GM18507 (cell line): ENCODE data around the gene PPY.
"Not testable (repeated sequence)": the region's sequence is repeated elsewhere in the genome, so short reads cannot be mapped to it uniquely, and the experiment has no call there.

Experiments
- DNase-seq: peaks from one replicate; pipeline ENCODE4 v3.0.0; 2011; ENCODE audit warnings: low read depth; ENCODE audit not compliant: insufficient read length; ENCODE audit errors: extremely low spot score
- FAIRE-seq: peaks from 2 replicates; lab custom pipeline; 2011; peaks lifted over from hg19 to GRCh38; lab: Jason Lieb, UNC

PPY gene

GRCh38 chr17:43935926-43936261 lies 6.4 kb downstream of the PPY start:
- FAIRE-seq (no peak), DNase-seq (no peak)

GRCh38 chr17:43935204-43935925 lies 6.9 kb downstream of the PPY start:
- DNase-seq (no peak), FAIRE-seq (no peak)

- FAIRE-seq (no peak), DNase-seq (no peak)
Observed at GRCh38 chr17:43932923-43933322, 9.4 kb downstream of the PPY start.

DNA sequence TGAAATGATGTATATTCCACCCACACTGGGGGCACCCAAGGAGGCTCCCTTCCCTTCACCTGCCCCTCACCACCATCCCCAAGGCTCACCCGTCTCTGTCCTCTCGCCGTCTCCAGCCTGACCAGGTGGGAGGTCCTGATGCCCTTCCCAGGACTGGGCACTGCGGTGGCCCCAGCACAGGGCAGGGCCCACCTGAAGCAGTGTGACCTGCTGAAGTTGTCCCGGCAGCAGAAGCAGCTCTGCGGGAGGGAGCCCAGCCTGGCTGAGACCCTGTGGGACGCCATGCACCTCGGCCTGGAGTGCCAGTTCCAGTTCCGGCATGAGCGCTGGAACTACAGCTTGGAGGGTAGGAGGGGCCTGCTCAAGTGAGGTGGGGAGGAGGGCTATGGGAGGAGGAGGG lies 9.9 kb downstream of the PPY start:
- FAIRE-seq: no peak
- DNase-seq: no peak

GRCh38 chr17:43931062-43931571 lies 11.2 kb downstream of the PPY start:
- DNase-seq (no peak), FAIRE-seq (peak; percentile 12)

- DNase-seq (no peak), FAIRE-seq (no peak)
Observed at GRCh38 chr17:43928609-43929008, 13.7 kb downstream of the PPY start.

DNA sequence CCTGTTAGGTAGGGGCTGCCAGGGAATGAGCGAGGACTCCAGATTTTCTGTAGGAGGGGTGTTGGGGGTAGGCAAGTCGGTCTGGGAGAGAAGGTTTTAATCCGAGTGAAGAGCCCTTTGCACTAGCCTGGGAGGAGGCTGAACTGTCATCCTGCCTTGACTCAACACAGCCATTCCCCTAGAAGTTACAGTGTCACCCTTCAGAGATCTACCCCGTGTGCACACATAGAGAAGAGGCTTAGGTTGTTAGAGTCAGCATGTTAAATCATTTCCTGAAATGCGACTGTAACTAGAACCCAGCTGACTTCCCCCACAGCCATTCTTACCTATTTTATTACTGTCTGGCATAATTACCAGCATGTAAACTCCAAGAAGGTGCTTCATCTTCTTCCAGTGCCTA lies 14.3 kb downstream of the PPY start:
- FAIRE-seq, DNase-seq: not testable (repeated sequence)

DNA sequence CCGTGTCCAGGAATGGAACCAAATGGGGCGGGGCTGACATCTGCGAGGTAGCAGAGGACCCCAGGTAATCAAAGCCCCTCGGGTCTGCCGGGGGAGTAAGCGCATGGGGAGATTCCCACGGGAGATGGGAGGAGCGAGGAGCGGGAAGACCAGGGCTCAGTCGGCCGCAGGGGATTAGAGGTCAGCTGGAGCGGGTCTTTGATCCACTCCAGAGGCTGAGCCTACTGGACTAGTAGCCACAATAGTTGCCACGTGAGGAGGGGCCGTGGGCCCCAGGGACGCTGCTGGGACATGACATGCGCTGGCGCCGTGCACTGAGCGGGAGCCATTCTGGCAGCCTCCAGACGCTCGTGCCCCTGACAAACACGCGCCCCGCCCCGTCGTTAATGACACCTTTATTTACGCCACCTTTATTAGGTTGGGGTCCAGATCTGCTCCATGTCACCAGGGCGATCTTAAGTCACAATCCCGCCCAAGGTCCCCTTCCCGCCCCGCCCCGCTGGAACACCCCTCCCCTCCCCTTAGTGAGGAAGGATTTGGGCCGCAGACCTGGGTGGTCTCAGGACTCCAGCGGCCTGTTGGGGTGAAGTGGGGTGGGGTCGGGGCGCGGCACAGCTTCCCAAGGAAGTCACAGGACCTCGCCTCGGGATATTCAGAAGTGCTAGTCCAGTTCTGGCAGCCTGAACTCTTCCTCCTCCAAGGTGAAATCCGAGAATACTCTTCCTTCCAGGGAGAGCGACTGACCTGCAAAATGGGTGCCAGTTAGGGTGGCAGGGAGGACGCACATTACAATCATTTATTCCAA lies 15.0 kb downstream of the PPY start:
- FAIRE-seq: no peak
- DNase-seq: no peak

DNA sequence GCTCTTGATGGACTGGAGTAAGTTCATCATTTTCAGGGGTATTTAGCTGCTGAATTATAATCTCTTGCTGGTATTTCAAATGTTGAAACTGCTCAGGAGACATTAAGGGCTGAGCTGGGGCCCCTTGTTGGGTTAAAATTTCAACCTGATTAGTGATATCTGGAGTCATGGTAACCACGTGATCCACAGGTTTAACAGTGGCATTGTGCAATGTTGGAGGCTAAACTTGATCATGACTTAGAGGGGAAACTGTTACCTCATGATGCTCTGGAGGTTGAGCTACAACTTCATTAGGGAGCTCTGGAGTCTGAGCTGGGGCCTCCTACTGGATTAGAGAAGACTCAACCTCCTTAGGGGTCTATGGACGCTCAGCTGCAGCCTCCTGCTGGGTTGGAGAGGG lies 17.7 kb downstream of the PPY start:
- peak; percentile 9 for FAIRE-seq
- DNase-seq: no peak

DNA sequence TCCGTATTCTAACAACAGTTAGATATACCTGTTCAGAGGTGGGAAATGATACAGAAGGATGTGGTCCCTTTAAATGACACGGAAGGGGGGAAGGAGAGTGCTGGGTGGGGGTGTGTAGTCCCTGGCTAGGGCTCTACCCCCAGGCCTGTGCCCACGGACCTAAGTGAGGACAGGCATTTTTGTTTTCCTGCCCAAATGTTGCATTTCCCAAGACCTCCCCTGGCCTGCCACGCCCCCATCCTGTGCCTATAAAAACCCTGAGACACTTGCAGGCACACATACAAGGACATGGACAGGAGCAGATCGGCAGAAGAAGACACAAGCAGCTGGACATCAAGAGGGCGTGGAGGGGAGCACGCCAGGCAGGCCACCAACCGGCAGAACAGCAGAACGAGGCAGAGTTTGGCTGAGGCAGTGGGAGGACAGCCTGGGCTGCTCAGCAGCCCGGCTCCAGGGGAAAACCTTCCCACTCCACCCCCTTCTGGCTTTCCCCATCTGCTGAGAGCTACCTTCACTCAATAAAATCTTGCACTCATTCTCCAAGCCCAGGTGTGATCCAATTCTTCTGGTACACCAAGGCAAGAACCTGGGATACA lies 21.7 kb downstream of the PPY start:
- FAIRE-seq (no peak), DNase-seq (no peak)

GRCh38 chr17:43918026-43918389 lies 24.3 kb downstream of the PPY start:
- FAIRE-seq (no peak), DNase-seq (no peak)

DNA sequence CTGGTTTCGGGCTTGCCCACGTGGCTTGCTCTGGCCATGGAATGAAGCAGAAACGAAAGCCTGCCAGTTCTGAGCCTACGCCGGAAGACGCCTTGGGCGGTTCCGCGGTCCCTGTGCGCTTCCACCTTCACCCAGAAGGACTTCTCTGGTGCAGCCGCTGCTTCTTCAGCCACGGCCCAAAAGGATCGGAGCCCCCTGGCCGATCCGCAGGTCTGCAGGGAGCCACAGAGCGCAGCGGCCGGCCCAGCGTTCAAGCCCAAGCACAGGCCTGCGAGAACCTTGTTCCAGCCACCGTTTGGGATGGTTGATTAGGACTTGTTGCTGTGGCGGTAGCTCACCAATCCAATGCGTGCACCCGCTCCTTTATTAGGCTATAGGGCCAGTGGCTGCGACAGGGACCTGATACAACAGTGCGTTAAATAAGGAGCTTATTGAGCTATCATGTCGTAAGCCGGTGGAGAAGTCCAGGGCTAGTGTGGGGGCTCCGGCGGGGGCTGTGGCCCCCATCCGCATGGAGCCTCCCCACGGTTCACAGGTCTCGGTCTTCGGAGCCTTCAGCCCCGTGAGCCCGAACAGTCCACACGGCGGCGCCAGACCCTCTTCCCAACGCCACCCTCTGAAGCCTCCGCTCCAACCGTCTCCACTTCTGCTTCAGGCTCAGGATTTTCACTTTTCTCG lies 24.8 kb downstream of the PPY start:
- peak; percentile 85 for FAIRE-seq

DNA sequence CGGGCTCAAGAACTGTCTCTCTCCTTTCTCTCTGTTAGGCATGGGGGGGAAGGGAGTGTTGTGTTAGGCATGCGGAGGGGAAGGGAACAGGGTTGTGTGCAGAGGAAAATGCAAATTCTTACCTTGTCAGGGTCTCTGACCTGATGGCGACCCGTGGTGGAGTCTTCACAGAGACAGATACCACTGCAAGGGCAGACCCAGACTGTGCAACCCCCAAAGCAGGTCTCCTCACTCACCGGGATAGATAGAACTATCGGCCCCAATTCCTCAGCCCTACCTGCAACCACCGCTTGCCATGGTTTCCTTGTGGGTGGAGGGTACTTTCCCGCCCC lies 25.3 kb downstream of the PPY start:
- no peak for FAIRE-seq

More for the DNA sequence above, 24.8 kb downstream of the PPY start:
- DNase-seq: no peak

GRCh38 chr17:43916385-43916784 lies 25.9 kb downstream of the PPY start:
- no peak for DNase-seq
- peak; percentile 24 for FAIRE-seq

More for the DNA sequence above, 25.3 kb downstream of the PPY start:
- DNase-seq: no peak

- FAIRE-seq: no peak
- DNase-seq: no peak
Observed at GRCh38 chr17:43915559-43915958, 26.7 kb downstream of the PPY start.

DNA sequence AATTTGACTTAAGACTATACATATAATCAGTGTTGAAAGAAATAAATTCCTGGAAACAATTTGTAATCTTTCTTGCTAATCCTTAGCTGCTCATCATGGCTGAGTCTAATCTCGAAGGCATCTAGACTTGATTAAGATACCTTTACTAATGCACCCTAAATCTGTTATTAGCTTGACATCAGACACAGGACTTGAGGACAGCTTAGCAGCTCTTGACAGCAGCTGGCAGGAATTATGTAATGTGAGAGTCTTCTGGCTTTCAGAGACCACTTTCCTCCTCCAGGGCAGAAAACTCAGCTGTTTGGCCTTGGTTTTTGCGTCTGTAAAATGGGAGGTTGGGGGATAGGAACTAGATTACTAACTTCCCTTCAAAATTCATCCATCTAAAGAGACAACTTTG lies 27.8 kb downstream of the PPY start:
- no peak for FAIRE-seq
- DNase-seq: no peak

DNA sequence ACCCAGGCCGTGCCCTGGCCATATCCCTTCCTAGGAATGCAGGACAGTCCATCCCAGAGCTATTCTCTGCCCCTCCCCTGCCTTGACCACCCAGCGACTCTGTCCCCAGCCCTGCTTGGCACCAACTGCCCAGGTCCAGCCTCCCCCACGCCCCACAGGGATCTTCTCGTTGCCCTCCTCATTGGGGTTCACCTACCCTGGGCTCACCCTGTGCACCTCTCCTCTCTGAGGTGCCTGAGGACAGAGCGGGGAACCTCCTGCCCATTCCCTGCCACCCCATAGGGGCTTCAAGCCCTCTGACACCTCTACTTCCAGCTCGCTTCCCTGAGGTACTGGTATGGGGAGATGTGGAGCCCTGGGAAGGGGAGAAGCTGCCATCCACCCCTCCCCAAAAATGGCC lies 28.7 kb downstream of the PPY start:
- DNase-seq: no peak
- FAIRE-seq: no peak

DNA sequence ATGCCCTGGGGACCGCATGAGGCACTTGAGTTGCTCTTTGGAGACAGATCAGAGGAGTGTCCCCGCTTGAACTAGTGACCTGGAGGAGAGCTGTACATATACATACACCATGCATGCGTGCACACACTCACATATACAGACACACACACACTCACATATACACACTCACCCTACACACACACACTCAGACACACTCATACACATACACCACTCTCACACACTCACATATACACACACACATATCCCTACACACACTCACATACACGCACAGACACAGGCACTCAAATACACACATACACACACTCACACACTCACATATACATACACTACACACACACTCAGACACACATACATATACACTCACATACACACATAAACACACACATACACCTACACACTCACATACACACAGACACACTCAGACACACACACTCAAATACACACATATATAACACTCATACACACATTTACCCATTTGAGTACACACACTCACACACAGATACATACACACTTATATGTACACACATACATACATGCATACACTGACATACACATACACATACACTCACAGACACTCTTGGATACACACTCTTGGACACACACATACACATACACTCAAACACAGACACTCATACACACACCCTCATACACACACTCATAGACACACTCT lies 29.5 kb downstream of the PPY start:
- DNase-seq (no peak), FAIRE-seq (no peak)

DNA sequence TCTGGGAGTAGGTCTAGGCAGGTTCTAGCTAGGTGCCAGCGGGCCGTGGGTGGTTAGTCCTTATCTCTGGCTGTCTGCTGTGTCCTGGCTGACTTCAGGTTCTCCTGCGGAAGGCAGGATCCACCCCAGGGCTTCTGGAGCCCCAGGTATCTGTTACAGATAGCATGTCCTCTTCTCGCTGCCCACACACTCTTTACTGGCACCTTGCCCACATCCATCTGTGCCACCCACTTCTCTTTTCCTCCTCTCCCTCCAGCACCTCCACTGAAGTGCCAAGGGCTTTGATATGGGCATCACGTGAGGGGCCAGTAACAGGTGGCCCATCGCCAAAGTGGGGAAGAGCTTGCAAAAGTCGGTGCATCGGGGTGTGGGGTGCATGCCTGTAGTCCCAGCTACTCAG lies 30.4 kb downstream of the PPY start:
- no peak for DNase-seq
- no peak for FAIRE-seq
